ENCODE measurements around the gene CYSLTR2.

- no peak for TF ChIP-seq CTCF (IDR thresholded peaks at IDR 0.05)
- TF ChIP-seq ZBTB21 (CRISPR knock-in tag; IDR thresholded peaks at IDR 0.05; ENCODE audit: borderline replicate concordance) = no peak
- TF ChIP-seq ZNF263 (CRISPR knock-in tag; IDR thresholded peaks at IDR 0.05; ENCODE audit: low read depth) = no peak
- TF ChIP-seq NR2C2 (CRISPR knock-in tag; IDR thresholded peaks at IDR 0.05) = no peak
Observed at GRCh38 chr13:48735571-48735970, 81.8 kb downstream of the CYSLTR2 start.

All from WTC11 (cell line).